Thyroid gland (tissue), 4 donors: ENCODE data around the gene SCN8A. TPM values are rescaled to one million over a fixed set of nuclear protein-coding genes. Genes with fewer than 3 reads are reported as not detected.

Source experiments
- DNase-seq, 2 donors: peaks; one replicate each; pipeline ENCODE4 v3.0.0-alpha.2; 2019
- H3K27ac ChIP-seq, 3 donors: fragments of 200-600 bp; sonication (generic); 1 replicate in 2 of 3; 2 replicates in 1 of 3; pipeline ENCODE4 v1.5.1; 2016 to 2019; ENCODE audit warnings: mild to moderate bottlenecking in 1 of 3, moderate library complexity in 1 of 3
- H3K27me3 ChIP-seq: fragments of 200-600 bp; sonication (generic); one replicate; pipeline ENCODE4 v1.5.1; 2019
- H3K36me3 ChIP-seq, 2 donors: fragments of 200-600 bp; sonication (generic); one replicate each; pipeline ENCODE4 v1.5.1; 2016 to 2019
- H3K4me1 ChIP-seq, 2 donors: fragments of 200-600 bp; sonication (generic); one replicate each; pipeline ENCODE4 v1.5.1; 2017 to 2019
- H3K4me3 ChIP-seq, 3 donors: fragments of 200-600 bp; sonication (generic); replicated peaks in 1 of 3; 1 replicate in 2 of 3; 2 replicates in 1 of 3; pipeline ENCODE4 v1.5.1; 2016; ENCODE audit warnings: mild to moderate bottlenecking in 1 of 3
- H3K9me3 ChIP-seq: fragments of 200-600 bp; sonication (generic); one replicate; pipeline ENCODE4 v1.5.1; 2017
- POLR2A ChIP-seq, 2 donors: fragments of 450-650 bp; IDR thresholded peaks; one replicate each; pipeline ENCODE4 v1.6.1; 2017; ENCODE audit warnings: antibody characterized with exemption in 2 of 2, mild to moderate bottlenecking in 2 of 2, moderate library complexity in 1 of 2
- WGBS, 2 donors: methylation state at CpG; one replicate each; pipeline ENCODE4 v1.1.5; 2017; 5-methylcytosine and 5-hydroxymethylcytosine counted together
- intact Hi-C: fragments of 100-400 bp; cut with DNase I; formaldehyde crosslinking; loops from one replicate; pipeline ENCODE4 v1.15.1; 2023
- total RNA-seq, 4 donors: library from RNA; depleted of rRNA; stranded (reverse); fragments of >200 nt; gene quantifications; one replicate each; pipeline ENCODE4 v1.2.3, GENCODE V29; 2016
- TF ChIP-seq, protein P1 (sequence below), 6 experiments: fragments of 200-600 bp in 3 of 6; fragments of 450-650 bp in 3 of 6; sonication (generic) in 3 of 6; IDR thresholded peaks; one replicate each; pipeline ENCODE4 v1.5.1; 2016 to 2019; ENCODE audit warnings: antibody characterized with exemption in 6 of 6, mild to moderate bottlenecking in 2 of 6, inconsistent platforms in 1 of 6, moderate library complexity in 1 of 6

Gene SCN8A
- total RNA-seq, 4 donors from 2014 or later = 0.89 to 3.7 (median 1.3) TPM

DNA sequence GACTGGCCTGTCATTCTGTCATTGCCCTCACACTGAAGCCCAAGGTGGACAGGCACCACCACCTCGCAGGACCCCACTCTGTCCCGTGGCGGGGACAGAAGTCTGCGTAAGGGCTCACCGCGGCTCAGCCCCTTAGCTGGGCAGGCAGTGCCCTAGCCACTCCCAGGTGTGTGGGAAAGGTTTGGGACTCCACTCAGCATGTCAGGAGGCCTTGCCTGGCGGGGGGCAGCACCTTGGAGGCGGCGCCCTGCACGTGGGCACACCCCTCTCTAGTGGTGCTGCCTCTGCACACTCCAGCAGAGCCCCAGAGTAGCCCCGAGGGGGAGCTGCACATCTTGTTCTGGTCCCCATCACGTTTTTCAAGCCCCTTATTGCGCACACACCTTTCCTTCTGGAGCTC lies 221.8 kb downstream of the SCN8A start:
- no peak for TF ChIP-seq POLR2A (IDR thresholded peaks at IDR 0.05)
- TF ChIP-seq, protein P1, sequence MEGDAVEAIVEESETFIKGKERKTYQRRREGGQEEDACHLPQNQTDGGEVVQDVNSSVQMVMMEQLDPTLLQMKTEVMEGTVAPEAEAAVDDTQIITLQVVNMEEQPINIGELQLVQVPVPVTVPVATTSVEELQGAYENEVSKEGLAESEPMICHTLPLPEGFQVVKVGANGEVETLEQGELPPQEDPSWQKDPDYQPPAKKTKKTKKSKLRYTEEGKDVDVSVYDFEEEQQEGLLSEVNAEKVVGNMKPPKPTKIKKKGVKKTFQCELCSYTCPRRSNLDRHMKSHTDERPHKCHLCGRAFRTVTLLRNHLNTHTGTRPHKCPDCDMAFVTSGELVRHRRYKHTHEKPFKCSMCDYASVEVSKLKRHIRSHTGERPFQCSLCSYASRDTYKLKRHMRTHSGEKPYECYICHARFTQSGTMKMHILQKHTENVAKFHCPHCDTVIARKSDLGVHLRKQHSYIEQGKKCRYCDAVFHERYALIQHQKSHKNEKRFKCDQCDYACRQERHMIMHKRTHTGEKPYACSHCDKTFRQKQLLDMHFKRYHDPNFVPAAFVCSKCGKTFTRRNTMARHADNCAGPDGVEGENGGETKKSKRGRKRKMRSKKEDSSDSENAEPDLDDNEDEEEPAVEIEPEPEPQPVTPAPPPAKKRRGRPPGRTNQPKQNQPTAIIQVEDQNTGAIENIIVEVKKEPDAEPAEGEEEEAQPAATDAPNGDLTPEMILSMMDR (IDR thresholded peaks at IDR 0.05) = no peak
- no peaks in the 10 kb centered on the region for H3K27me3 ChIP-seq
- DNase-seq = no peak
- WGBS, 2 donors = 75 to 83% methylated on average over 9 to 10 of the region's 13 CpGs
- no peak overlapping the region for H3K4me3 ChIP-seq
- no peaks in the 10 kb centered on the region for H3K9me3 ChIP-seq
- no peaks in the 10 kb centered on the region for H3K36me3 ChIP-seq
- no peak overlapping the region for H3K27ac ChIP-seq
- H3K4me1 ChIP-seq = peaks cover 0 to 12% of the 10 kb centered on the region in 2 donors
- intact Hi-C loops = no loop called here

DNA sequence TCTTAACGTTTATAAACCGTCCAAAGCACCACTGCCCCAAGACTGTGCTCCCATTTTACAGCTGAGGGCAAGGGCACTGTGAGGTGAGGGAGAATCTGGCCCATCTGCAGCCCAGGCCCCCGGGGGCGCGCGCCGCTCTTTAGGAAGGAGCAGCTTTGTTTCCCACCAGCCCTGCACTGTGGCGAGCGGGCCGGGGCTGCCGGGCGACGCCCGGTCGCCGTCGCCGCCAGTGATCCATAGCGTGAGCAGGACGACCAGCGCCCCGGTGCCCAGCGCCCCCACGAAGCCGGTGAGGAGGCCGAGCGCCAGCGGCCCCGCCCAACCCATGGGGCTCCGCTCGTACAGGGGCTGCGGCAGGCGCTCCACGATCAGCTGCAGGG lies 222.9 kb downstream of the SCN8A start:
- Histone ChIP-seq H3K4me1 (peaks cover 0 to 12% of the 10 kb centered on the region in 2 donors), H3K27ac (no peak overlapping the region)
- intact Hi-C loops = no loop called here

DNA sequence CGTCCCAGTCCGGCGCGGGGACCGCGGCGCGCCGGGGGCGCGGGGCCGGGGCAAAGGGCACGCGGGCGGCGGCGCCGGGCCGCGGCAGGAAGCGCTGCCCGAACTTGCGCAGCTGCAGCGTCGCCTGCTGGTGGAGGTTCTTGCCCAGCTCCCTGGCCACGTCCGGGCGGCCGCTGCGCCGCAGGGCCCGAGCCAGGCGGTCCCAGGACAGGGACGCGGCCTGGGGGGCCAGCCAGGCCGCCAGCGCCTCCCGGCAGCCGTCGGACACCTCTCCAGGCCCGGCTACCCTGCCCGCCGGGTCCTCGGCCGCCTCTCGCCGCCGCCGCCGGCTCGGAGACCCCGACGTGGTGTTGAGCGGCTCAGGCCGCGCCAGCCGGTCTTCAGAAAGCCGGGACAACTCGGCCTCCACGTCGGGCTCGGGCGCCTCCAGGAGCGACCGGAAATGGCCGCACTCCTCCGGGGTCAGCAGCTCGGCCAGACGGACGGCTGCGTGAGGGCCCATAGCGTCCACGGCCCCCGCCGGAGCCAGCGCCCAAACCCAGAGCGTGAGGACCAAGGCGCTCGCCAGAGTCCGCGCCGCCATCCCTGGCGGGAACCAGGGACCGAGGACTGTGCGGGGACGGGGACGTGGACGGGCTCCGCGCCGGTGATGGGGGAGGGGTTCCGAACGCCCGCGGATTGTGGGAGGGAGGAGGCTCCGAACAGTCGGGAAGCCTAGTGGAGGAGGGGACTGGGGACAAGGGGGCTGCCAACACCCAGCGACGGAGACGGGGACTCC lies 223.5 kb downstream of the SCN8A start:
- 10 to 23% methylated on average over 15 to 17 of the region's 100 CpGs for WGBS, 2 donors
- Histone ChIP-seq H3K4me3 (peak overlapping the region; percentile 19 to 55 (median 39)), H3K36me3 (no peaks in the 10 kb centered on the region), H3K4me1 (peaks cover 0 to 15% of the 10 kb centered on the region in 2 donors), H3K27me3 (no peaks in the 10 kb centered on the region), H3K27ac (peak overlapping the region; percentile 56 to 82 (median 76)), H3K9me3 (no peaks in the 10 kb centered on the region)
- DNase-seq = peak; percentile 69 to 70
- intact Hi-C loops = no loop called here
- peak in 1 of 2 donors; percentile 26 for TF ChIP-seq POLR2A (IDR thresholded peaks at IDR 0.05)
- TF ChIP-seq, protein P1 (IDR thresholded peaks at IDR 0.05) = peak in 3 of 6 experiments; percentile 75 to 88 (median 77)

More for the DNA sequence above, 222.9 kb downstream of the SCN8A start:
- Histone ChIP-seq H3K27me3 (no peaks in the 10 kb centered on the region), H3K9me3 (no peaks in the 10 kb centered on the region), H3K4me3 (peak overlapping the region in 1 of 3 donors; percentile 55), H3K36me3 (no peaks in the 10 kb centered on the region)
- DNase-seq = no peak
- TF ChIP-seq, protein P1 (IDR thresholded peaks at IDR 0.05) = no peak
- TF ChIP-seq POLR2A (IDR thresholded peaks at IDR 0.05) = no peak
- 11 to 20% methylated on average over 7 to 19 of the region's 34 CpGs for WGBS, 2 donors

DNA sequence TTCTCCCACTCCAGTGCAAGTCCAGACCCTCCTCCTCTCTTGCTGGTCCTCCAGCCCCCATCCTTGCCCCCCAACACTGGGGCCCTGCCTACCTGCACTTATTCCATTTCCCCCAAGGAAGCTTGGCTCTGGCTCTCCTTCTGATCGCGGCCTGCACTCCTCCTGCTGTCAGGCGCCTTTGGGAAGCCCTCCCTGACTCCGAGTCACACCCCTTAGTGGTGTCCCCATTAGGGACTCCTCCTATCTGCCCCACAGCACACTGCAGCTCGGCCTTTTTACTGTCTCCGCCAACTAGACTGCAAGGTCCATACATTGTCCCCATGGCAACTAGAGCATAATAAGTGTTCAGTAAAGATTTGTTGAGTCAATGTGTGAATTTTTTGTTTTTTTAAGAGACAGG lies 224.5 kb downstream of the SCN8A start:
- TF ChIP-seq, protein P1 (IDR thresholded peaks at IDR 0.05) = no peak
- TF ChIP-seq POLR2A (IDR thresholded peaks at IDR 0.05) = no peak
- H3K4me3 ChIP-seq = no peak overlapping the region
- intact Hi-C loops = no loop called here
- no peaks in the 10 kb centered on the region for H3K9me3 ChIP-seq
- WGBS, 2 donors = 87 to 92% methylated on average over 6 of the region's 6 CpGs
- peaks cover 0 to 20% of the 10 kb centered on the region in 2 donors for H3K4me1 ChIP-seq
- H3K36me3 ChIP-seq = no peaks in the 10 kb centered on the region
- no peak overlapping the region for H3K27ac ChIP-seq
- DNase-seq = no peak
- no peaks in the 10 kb centered on the region for H3K27me3 ChIP-seq
